ENCODE data around the gene CTCF. TPM values are rescaled to one million over a fixed set of nuclear protein-coding genes. Genes with fewer than 3 reads are reported as not detected.

CTCF gene
- total RNA-seq, 4 donors from 2014 or later, result 36.2 to 50.1 (median 46.9) TPM

DNA sequence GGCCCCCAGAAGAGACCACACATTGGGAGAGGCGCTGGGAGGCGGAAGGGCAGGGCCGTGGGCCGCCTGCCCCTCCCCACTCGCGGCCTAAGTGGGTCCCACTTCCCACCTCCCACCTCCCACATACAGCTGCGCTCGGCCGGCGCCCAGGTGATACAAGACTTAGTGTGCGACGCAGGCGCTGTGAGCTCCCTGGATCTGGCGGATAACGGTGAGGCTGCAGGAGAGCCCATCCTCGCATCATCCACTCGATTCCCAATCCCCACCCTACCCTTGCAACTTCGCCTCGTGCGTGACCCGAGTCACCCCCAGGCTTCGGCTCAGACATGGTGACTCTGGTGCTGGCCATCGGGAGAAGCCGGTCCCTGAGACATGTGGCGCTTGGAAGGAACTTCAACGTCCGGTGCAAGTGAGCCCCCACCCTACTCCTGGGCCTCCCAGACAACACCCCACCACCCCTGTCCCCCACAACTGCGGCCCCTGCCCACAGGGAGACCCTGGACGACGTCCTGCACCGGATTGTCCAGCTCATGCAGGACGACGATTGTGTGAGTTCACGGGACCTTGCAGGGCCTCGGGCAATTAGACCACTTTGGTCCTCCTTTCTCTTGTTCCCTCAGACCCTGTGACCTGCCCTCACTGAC, 86.6 kb downstream of the CTCF start:
- peak in 1 of 2 donors; percentile 61 for DNase-seq (ENCODE audit: low spot score in 2 of 2)
- peaks cover 40% of the 10 kb centered on the region for H3K4me1 ChIP-seq
- TF ChIP-seq EP300 (IDR thresholded peaks at IDR 0.05), result no peak
- TF ChIP-seq, protein P1, sequence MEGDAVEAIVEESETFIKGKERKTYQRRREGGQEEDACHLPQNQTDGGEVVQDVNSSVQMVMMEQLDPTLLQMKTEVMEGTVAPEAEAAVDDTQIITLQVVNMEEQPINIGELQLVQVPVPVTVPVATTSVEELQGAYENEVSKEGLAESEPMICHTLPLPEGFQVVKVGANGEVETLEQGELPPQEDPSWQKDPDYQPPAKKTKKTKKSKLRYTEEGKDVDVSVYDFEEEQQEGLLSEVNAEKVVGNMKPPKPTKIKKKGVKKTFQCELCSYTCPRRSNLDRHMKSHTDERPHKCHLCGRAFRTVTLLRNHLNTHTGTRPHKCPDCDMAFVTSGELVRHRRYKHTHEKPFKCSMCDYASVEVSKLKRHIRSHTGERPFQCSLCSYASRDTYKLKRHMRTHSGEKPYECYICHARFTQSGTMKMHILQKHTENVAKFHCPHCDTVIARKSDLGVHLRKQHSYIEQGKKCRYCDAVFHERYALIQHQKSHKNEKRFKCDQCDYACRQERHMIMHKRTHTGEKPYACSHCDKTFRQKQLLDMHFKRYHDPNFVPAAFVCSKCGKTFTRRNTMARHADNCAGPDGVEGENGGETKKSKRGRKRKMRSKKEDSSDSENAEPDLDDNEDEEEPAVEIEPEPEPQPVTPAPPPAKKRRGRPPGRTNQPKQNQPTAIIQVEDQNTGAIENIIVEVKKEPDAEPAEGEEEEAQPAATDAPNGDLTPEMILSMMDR (IDR thresholded peaks at IDR 0.05), result no peak
- TF ChIP-seq POLR2A (IDR thresholded peaks at IDR 0.05), result no peak
- TF ChIP-seq POLR2AphosphoS5 (IDR thresholded peaks at IDR 0.05), result no peak
- 59% methylated on average over 9 of the region's 35 CpGs for WGBS
- peak overlapping the region; percentile 18 for H3K4me3 ChIP-seq
- no peak overlapping the region for H3K27ac ChIP-seq
- no peaks in the 10 kb centered on the region for H3K9me3 ChIP-seq
- peaks cover 90% of the 10 kb centered on the region for H3K27me3 ChIP-seq
- no peaks in the 10 kb centered on the region for H3K36me3 ChIP-seq

DNA sequence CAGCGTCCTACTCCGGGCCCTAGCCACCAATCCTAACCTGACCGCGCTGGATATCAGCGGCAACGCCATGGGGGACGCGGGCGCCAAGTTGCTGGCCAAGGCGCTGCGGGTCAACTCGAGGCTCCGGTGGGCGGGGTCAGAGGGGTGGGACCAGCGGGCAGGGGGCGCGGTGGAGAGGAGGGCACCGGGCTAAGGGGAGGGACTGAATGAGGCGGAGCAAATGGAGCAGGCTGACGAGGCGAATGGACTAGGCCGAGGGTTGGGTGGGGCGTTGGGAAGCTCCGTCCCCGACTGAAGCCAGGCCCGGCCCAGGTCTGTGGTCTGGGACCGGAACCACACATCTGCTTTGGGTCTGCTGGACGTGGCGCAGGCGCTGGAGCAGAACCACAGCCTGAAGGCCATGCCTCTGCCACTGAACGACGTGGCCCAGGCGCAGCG, 87.2 kb downstream of the CTCF start:
- Histone ChIP-seq H3K4me3 (peak overlapping the region; percentile 18), H3K4me1 (peaks cover 42% of the 10 kb centered on the region), H3K9me3 (no peaks in the 10 kb centered on the region), H3K27me3 (peaks cover 97% of the 10 kb centered on the region), H3K27ac (no peak overlapping the region), H3K36me3 (no peaks in the 10 kb centered on the region)
- 36% methylated on average over 31 of the region's 34 CpGs for WGBS
- TF ChIP-seq, protein P1 (IDR thresholded peaks at IDR 0.05), result no peak
- TF ChIP-seq POLR2AphosphoS5 (IDR thresholded peaks at IDR 0.05), result no peak
- TF ChIP-seq POLR2A (IDR thresholded peaks at IDR 0.05), result no peak
- no peak for TF ChIP-seq EP300 (IDR thresholded peaks at IDR 0.05)
- DNase-seq (ENCODE audit: low spot score in 2 of 2), result peak in 1 of 2 donors; percentile 74

DNA sequence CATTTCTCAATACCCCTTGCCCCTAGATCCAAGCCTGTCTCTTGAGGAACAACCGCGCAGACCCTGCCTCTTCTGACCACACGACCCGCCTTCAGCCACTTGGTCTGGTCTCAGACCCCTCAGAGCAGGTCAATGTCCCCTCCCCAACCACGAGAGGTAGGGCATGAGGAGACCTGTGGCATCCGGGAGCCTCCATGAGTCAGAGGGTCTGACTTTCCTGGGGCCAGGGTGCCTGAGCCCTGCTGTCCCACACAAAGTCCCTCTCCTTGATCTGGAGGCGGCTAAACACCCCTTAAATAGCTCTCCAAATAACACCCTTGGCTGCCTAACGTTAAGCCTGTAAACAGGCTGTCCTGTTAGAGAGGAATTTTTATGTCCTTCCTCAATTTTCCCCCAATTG, 87.7 kb downstream of the CTCF start:
- 65% methylated on average over 8 of the region's 8 CpGs for WGBS
- Histone ChIP-seq H3K36me3 (no peaks in the 10 kb centered on the region), H3K27me3 (peaks cover 97% of the 10 kb centered on the region), H3K27ac (no peak overlapping the region), H3K9me3 (no peaks in the 10 kb centered on the region), H3K4me1 (peaks cover 38% of the 10 kb centered on the region), H3K4me3 (no peak overlapping the region)
- TF ChIP-seq POLR2A (IDR thresholded peaks at IDR 0.05) (no peak), POLR2AphosphoS5 (IDR thresholded peaks at IDR 0.05) (no peak), EP300 (IDR thresholded peaks at IDR 0.05) (no peak)
- TF ChIP-seq, protein P1 (IDR thresholded peaks at IDR 0.05), result no peak
- peak in 1 of 2 donors; percentile 53 for DNase-seq (ENCODE audit: low spot score in 2 of 2)

DNA sequence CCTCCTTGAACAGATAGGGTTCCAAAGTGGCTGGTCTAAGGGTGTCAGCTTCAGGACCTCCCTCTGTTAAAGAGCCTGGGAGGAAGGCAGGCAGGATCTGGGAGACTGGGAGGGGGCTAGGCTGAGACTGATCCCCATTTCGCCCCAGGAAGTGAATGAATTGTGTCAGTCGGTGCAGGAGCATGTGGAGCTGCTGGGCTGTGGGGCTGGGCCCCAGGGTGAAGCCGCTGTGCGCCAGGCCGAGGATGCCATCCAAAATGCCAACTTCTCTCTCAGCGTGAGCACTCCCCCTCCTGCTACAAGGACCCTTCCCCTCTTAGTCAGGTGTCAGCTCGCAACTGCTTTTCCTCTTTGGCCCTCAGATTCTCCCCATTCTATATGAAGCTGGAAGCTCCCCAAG, 88.7 kb downstream of the CTCF start:
- no peaks in the 10 kb centered on the region for H3K36me3 ChIP-seq
- peaks cover 88% of the 10 kb centered on the region for H3K27me3 ChIP-seq
- no peak overlapping the region for H3K27ac ChIP-seq
- no peak overlapping the region for H3K4me3 ChIP-seq
- WGBS, result 71% methylated on average over 6 of the region's 7 CpGs
- TF ChIP-seq, protein P1 (IDR thresholded peaks at IDR 0.05), result no peak
- TF ChIP-seq POLR2A (IDR thresholded peaks at IDR 0.05) (no peak), EP300 (IDR thresholded peaks at IDR 0.05) (no peak), POLR2AphosphoS5 (IDR thresholded peaks at IDR 0.05) (no peak)
- peak in 1 of 2 donors; percentile 34 for DNase-seq (ENCODE audit: low spot score in 2 of 2)
- H3K9me3 ChIP-seq, result no peaks in the 10 kb centered on the region
- H3K4me1 ChIP-seq, result peaks cover 35% of the 10 kb centered on the region

DNA sequence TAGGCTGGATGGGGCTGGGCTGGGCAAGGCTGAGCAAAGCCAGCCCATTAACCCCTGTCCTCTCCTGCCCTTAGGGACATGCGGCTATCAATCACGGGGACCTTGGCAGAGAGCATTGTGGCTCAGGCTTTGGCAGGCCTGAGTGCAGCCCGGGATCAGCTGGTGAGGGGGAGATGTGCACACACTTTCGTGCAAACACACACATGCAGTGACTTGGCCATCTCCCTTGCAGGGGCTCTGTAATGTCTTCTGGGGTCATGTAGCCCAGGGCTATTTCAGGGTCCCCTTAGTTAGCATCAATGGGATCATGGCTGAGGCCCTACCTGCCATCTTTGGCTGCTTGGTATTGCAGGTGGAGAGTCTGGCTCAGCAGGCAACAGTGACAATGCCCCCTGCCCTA, 89.5 kb downstream of the CTCF start:
- H3K4me1 ChIP-seq, result peaks cover 35% of the 10 kb centered on the region
- DNase-seq (ENCODE audit: low spot score in 2 of 2), result no peak
- H3K27ac ChIP-seq, result no peak overlapping the region
- no peak overlapping the region for H3K4me3 ChIP-seq
- H3K9me3 ChIP-seq, result no peaks in the 10 kb centered on the region
- peaks cover 2% of the 10 kb centered on the region for H3K36me3 ChIP-seq
- WGBS, result no CpG with 5 or more reads among the region's 4 CpGs
- TF ChIP-seq, protein P1 (IDR thresholded peaks at IDR 0.05), result no peak
- no peak for TF ChIP-seq EP300 (IDR thresholded peaks at IDR 0.05)
- H3K27me3 ChIP-seq, result peaks cover 80% of the 10 kb centered on the region

All from suprapubic skin (tissue), 4 donors.